GM11168 (cell line): Measurements from ENCODE around the gene BBC3.
"Not testable (repeated sequence)": the region's sequence is repeated elsewhere in the genome, so short reads cannot be mapped to it uniquely, and the experiment has no call there.

ENCODE experiments used
- in situ Hi-C: fragments of 300-500 bp; cut with MboI; formaldehyde crosslinking; loops from one replicate; pipeline ENCODE4 v1.12.0; 2022; ENCODE audit warnings: low sequenced_read_pairs; ENCODE audit not compliant: unreplicated experiment

Gene BBC3, protein sequence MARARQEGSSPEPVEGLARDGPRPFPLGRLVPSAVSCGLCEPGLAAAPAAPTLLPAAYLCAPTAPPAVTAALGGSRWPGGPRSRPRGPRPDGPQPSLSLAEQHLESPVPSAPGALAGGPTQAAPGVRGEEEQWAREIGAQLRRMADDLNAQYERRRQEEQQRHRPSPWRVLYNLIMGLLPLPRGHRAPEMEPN

DNA sequence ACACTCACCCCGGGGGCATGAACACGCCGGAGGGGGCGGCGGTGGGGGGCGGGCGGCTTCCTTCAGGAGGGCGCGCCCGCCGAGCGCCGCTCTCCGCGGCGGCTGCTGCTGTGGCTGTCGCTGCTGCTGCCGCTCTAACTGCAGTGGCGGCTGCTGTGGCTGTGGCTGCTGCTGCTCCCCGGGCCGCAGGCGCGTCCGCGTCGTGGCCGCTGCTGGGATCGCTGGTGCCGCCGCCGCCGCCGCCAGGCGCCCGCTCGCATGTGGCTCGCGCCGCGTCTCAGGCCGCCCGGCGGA lies at the start of gene BBC3:
Gene BBC3 (minus strand): TSS at position 279 of the 294 bp plus-strand sequence. CDS start 2,768 bp downstream, outside the sequence.
- in situ Hi-C loops, result no loop called here

DNA sequence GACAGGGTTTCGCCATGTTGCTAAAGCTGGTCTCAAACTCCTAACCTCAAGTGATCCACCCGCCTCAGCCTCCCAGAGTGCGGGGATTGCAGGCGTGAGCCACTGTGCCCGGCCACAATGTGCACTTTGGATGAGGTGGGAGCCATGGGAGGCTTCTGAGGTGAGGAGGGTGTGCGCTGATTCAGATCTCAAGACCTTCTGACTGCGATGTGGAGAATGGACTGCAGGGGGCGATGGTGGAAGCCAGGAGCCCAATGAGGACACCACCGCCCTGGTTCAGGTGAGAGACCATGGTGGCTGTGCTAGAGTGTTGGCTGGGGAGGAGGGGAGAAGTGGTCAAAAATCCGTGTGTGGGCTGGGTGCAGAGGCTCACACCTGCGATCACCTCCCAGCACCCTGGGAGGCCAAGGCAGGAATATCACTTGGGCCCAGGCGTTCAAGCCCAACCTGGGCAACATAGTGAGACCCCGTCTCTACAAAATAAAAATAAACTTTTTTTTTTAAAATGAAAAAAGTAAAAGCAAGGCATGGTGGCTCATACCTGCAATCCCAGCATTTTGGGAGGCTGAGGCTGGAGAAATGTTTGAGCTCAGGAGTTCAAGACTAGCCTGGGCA lies 49.3 kb upstream of the BBC3 start:
- in situ Hi-C loops, result loop anchor here (25.0 kb wide), 1 partner anchor 432 kb away; the partner anchor contains the start of gene EHD2

DNA sequence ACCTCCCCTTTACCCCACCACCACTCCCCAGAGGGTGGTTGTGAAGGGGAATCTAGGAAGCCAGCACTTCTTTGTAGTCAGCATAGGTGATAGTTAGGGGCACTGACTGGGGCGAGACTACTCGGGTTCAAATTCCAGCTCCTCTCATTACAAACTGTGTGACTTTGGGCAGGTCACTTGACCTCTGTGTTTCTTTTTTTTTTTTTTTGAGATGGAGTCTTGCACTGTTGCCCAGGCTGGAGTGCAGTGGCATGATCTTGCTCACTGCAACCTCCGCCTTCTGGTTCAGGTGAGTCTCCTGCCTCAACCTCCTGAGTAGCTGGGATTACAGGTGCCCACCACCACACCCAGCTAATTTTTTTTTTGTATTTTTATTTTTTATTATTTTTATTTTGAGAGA lies 45.5 kb upstream of the BBC3 start:
- in situ Hi-C loops, result loop anchor here (25.0 kb wide), 1 partner anchor 436 kb away; the partner anchor contains the start of gene EHD2

DNA sequence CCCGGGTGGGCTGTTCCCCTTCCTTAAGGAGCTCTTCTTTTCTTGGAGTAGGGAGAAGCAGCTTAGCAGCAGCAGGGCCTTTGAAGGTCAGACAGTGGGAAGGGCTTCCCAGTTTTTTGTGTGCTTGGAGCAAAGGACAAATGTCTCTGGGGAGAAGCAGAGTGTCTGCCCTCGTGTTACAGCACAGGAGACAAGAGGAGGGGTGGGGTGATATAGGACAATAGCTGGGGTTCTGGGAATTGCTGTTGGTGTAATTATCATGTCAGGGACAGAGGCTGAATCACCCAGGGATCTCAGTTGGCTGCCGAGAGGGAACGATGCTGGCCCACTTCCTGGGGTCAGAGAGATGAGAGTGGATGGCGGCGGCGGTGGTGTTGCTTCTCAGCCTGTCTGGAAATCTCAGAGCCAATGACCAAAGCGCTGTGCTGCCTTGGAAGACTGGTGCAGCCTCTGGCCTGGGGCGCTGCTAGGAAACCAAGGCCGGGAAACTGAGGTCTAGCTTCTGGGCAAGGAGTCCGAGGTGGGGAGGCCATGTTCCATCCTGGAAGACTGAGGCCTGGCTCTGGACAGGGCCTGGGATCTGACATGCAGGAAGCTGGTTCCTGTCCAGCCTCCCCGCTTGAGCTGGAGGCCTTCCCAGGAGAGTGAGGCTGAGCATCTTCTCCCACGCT lies 44.9 kb upstream of the BBC3 start:
- in situ Hi-C loops, result loop anchor here (25.0 kb wide), 1 partner anchor 436 kb away; the partner anchor contains the start of gene EHD2

DNA sequence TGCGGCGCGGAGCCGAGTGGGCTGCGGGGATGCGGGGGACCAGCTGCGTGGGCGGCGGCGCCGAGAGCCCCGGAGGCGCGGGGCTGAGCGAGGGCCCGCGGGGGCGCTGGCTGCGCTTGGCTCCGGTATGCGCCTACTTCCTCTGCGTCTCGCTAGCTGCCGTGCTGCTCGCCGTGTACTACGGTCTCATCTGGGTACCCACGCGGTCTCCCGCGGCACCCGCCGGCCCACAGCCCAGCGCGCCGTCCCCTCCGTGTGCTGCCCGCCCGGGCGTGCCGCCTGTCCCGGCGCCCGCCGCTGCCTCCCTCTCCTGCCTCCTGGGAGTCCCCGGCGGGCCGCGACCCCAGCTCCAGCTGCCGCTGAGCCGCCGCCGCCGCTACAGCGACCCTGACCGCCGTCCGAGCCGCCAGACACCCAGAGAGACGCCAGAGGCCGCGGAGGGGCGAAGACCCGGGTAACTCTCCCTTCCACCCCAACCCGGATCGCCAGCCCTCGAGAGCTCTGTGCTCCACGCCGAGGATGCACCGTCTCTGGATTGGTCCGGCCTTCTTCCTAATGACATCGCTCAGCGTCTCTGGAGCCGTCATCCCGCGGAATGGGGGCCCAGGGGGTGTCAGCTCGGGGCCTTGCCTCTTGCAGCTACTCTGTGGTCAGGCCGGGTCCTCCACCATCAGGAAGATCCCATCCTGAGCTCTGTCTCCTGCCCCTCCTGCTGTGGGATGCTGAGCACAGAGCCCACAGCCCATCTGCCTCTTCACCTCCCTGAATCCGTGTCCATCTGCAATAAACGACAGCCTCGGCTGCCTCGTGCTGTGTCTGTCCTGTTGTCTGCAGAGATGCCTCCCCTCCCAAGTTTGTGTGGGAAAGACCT lies 44.1 kb upstream of the BBC3 start:
- in situ Hi-C loops, result loop anchor here (25.0 kb wide), 1 partner anchor 437 kb away; the partner anchor contains the start of gene EHD2

DNA sequence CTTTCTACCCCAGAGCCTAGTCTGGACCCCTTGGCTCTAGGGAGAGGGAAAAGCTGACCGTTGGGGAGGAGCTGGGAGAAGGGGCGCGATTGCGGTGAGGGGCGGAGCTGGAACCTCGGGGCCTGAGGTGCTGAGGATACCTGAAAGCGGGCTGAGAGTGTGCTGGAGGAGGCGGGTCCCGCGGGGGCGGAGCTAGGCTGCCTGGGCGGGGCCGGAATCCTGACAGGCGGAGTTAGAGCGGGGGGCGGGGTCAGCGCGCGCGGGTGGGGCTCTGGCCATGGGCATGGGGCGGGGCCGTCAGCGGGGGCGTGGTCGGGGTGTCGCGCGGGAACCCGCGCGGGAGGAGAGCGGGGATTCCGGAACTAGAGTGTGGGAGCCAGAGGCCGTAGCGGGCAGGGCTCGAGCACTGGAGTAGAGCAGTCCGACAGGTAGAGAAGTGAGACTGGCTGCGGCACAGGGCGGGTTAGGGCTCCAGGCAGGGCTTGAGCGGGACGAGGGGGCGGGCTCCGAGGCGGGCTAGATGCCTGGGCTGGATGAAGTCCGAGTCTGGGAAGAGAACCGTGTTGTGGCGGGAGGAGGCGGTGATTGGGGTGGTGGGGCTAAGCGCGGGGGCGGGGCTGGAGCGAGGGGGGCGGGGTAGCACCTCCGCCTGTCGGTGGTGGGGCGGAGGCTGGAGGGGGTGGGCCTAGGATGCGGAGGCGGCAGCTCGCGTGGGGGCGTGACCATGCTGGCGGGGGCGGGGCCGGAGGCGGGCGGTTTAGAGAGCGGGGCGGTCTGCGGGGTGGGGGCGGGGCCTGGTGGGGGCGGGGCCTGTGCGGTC lies 43.3 kb upstream of the BBC3 start, which contains the start of gene INAFM1:
Gene INAFM1 (plus strand): TSS at position 815 of the 820 bp plus-strand sequence. CDS start 35 bp downstream, outside the sequence.
- in situ Hi-C loops, result no loop called here

DNA sequence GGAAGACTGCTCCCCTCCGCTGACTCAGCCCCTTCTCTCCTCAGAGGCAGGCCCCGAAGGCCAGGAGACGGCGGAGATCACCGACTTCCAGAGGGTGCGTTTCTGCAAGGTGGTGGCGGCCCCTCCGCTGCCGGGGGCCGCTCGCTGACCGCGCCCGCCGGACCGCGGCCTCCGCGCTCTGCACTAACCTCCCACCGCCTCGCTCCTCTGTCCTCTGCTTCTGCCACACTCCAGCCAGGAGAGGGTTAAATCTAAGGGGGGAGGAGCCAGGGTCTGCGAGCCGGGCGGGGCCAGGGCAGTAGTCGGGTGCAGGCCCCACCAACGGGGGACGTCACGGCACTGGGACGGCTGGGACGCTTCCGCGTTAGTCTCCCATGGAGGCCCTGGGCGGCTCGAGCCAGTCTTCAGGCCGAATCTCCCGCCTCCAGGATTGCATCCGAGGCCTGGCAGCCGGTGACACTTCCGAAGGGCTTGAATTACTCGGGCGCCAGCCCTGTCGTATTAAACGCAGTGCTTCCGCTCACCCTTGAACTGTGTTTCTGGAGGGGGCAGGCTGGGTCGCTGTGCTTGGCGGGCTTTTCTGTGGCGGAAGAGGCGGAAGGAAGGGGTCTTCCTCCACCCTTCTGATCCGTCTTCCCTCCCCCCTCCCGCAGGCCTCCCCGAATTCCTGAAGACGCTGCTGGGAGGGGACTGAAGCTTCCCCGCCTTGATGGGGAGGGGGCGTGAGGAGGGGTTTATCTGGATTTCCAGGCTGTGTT lies 42.5 kb upstream of the BBC3 start:
- in situ Hi-C loops, result no loop called here

DNA sequence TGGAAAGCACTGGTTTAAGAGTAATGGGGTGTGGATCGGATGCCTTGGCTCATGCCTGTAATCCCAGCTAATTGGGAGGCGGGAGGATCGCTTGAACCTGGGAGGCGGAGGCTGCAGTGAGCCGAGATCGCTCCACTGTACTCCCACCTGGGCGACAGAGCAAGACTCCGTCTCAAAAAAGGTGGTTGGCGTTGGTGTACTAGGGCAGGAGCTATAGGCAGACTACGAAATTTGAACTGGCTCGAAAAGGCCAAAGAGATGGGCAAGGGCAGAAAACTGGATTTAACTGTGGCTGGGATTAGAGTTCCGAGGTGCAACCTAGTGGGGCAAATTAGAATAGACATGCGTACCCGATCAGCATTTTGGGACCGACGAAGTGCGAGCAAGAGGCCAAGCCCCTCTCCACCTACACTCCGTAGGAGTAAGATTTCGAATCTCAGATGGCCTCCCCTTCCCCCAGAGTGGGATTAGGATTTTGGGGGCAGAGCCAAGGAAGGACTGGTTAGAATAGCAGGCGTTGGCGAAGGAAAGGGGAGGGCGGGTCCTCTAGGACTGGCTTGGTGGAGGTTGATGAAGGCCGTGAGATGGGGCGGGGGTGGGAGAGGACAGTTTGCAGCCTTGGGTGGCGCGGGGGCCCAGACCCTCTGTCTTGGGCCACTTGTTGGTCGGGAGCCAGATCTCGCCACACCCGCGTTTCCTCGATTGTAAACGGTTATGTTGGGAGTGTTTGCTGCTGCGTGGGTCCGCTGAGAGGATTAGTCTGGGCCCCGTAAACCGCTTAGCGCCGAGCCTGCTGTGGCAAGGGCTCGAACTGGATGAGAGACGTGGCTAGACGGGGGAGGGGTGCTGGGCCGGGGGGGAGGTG lies 41.7 kb upstream of the BBC3 start:
- in situ Hi-C loops, result no loop called here

DNA sequence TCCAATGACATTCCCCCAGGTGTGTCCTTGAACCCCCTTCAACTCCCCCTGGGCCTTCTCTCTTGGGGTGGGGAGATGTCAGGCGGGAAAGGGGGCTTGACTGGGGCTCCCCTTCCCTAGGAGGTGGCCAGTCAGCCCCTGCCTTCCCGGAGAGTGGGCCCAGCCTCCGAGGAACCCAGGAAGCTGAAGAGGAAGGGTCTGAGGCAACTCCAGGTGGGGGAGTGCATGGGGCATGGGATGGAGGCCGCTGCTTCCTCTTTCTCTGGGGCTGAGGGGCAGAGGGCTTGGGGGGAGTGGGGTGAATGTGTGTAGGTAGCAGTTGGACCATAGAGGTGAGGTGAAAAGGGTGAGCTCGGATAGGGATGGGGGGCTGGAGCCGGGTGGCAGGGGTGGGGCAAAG lies 41.0 kb upstream of the BBC3 start:
- in situ Hi-C loops, result no loop called here

DNA sequence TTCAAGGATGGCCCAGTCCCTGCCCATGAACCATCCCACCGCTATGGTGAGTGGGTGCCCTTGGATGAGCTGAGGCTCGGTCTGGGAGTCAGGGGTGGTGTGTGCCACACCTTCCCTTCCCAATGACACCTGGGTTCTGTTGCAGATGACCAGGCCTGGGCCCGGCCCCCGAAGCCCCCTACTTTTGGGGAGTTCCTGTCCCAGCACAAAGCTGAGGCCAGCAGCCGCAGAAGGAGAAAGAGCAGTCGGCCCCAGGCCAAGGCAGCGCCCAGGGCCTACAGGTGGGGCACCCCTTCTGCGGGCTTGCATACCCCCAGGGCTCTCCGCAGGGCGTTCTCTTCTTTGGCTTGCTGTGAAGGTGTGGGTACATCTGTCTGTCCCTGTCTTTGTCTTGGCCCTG lies 39.4 kb upstream of the BBC3 start:
- in situ Hi-C loops, result no loop called here

DNA sequence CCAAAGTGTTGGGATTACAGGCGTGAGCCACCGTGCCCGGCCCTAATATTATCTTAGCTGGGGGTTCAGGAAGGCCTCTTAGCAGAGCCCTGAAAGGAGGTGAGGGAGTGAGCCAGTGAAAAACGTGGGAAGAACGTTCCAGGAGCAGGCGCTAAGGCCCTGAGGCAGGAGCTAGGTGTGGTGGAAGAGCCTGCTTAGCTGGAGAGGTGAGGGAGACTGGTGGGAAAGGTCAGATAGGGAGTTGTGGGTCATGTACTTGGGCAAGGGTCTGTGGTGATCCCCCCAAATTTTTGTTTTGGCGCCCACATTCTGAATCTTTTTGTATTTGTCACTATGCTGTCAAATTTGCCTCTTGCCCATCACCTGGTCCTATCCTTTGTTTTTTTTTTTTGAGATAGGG lies 38.6 kb upstream of the BBC3 start:
- in situ Hi-C loops, result no loop called here

DNA sequence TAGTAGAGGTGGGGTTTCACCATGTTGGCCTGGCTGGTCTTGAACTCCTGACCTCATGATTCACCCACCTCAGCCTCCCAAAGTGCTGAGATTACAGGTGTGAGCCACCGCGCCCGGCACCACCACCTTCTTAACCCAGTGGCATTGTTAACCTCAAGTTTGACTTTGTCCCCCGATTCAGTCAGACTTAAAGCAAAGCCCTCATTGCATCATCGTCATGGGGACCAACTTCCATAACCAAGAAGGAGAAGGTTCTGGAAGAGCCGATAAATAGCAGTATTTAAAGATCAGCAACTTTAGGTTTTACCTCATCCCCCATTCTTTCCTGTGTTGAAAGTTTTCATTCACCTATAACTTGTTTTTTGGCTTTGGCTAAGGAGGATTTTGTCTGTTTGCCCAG lies 37.0 kb upstream of the BBC3 start:
- in situ Hi-C loops, result no loop called here

DNA sequence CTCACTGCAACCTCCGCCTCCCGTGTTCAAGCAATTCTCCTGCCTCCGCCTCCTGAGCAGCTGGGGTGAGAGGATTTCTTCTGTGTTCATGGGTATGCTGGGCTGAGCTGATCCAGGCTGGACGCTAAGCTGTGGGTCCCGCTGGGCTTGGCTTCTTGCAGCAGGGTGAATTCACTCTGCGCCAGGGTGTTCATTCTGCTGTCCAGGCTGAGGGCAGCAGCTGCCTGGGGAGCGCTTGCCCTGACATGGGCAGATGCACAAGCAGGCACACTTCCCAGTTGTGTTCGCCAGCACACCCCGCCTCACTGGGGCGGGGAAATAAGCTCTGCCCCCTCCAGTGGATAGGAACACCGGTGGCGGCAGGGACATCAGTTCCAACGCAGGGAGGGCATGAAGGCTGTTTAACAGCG lies 36.4 kb upstream of the BBC3 start:
- in situ Hi-C loops, result no loop called here

DNA sequence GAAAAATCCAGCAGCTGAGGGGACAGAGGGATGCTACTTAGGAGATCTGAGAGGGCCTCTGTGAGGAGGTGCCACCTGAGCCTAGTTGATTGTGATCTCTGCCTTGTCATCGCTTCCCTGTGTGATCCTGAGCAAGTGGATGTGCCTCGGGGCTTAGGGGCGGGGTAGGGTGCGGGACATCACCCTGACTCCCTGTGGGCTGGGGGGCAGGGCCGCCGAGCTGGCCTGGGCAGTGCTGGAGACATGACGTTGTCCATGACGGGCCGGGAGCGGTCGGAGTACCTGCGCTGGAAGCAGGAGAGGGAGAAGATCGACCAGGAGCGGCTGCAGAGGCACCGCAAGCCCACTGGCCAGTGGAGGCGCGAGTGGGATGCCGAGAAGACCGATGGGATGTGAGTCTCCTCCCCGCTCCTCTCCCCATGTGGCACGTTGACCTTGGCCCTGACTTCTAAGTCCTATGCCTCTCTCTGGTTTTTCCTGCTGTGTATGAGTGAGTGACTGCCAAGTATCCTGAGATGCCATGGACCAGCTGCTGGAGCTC lies 35.5 kb upstream of the BBC3 start:
- in situ Hi-C loops, result no loop called here

DNA sequence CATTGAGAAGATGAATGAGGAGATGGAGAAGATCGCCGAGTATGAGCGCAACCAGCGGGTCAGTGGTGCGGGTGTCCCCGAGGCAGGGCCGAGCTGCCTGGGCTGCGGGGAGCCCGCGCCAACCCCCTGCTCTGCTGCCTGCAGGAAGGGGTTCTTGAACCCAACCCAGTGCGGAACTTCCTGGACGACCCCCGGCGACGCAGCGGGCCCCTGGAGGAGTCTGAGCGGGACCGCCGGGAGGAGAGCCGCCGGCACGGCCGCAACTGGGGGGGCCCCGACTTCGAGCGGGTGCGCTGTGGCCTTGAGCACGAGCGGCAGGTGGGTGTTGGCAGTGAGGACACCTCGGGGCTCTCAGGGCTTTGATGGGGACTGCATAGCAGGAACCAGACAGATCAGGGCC lies 33.6 kb upstream of the BBC3 start:
- in situ Hi-C loops, result no loop called here

DNA sequence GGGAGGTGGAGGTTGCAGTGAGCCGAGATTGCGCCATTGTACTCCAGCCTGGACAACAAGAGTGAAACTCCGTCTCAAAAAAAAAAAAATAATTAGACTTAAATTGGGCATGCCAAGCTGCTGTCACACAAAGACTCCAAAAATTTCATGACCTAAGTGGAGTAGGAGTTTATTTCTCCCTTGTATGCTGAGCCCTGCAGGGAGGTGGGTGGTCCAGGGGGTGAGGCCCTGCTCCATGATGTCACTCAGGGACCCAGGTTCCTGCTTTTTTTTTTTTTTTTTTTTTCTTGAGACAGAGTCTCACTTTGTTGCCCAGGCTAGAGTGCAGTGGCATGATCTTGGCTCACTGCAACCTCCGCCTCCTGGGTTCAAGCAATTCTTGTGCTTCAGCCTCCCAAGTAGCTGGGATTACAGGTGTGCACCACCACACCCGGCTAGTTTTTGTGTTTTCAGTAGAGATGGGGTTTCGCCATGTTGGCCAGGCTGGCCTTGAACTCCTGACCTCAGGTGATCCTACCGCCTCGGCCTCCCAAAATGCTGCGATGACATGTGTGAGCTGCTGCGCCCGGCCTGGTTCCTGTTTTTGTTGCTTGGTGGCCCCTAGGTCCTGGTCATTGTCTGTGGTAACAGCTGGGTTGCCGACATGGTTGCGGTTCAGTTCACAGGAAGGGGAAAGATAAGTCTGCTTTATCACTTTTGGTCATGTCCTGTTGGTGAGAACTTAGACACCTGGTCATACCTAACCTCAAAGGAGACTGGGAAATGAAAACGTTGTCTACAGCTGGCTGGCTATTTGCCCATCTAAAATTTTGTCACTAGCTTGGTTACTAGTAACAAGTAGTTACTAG lies 31.2 kb upstream of the BBC3 start:
- in situ Hi-C loops, result not testable (repeated sequence)

DNA sequence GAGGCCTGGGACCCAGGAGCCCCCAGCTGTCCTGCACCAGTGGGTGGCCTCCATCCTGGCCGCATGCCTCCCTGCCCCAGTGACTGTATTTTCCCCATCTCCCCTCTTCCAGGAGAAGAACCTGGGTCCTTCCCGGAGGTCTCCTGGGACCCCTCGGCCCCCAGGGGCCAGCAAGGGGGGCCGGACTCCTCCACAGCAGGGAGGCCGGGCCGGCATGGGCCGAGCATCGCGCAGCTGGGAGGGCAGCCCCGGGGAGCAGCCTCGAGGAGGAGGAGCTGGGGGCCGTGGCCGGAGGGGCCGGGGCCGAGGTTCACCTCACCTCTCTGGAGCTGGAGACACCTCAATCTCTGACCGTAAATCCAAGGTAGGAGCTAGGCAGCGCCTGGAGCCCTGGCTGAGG lies 29.5 kb upstream of the BBC3 start:
- in situ Hi-C loops, result no loop called here
